ENCODE measurements around the gene VTI1A.

Gene VTI1A

GRCh38 chr10:112738606-112739591 is 291.9 kb downstream of the VTI1A start:
- no peak for DNase-seq (ENCODE audit: insufficient read length)
- TF ChIP-seq POLR2AphosphoS5 (IDR thresholded peaks at IDR 0.05; ENCODE audit: low read depth, low read length) (no peak), POLR2A (IDR thresholded peaks at IDR 0.05; ENCODE audit: low read depth, low read length) (no peak), TAF1 (IDR thresholded peaks at IDR 0.05; ENCODE audit: borderline replicate concordance, low read depth, low read length) (no peak)
- no peak for FAIRE-seq

GRCh38 chr10:112739592-112740353 is 292.8 kb downstream of the VTI1A start:
- DNase-seq (ENCODE audit: insufficient read length) (no peak), FAIRE-seq (no peak)
- TF ChIP-seq TAF1 (IDR thresholded peaks at IDR 0.05; ENCODE audit: borderline replicate concordance, low read depth, low read length) (no peak), POLR2A (IDR thresholded peaks at IDR 0.05; ENCODE audit: low read depth, low read length) (no peak), POLR2AphosphoS5 (IDR thresholded peaks at IDR 0.05; ENCODE audit: low read depth, low read length) (no peak)

GRCh38 chr10:112741830-112742402 is 294.9 kb downstream of the VTI1A start:
- TF ChIP-seq POLR2AphosphoS5 (IDR thresholded peaks at IDR 0.05; ENCODE audit: low read depth, low read length), result no peak
- TF ChIP-seq POLR2A (IDR thresholded peaks at IDR 0.05; ENCODE audit: low read depth, low read length), result no peak
- TF ChIP-seq TAF1 (IDR thresholded peaks at IDR 0.05; ENCODE audit: borderline replicate concordance, low read depth, low read length), result no peak
- FAIRE-seq, result no peak
- no peak for DNase-seq (ENCODE audit: insufficient read length)

- DNase-seq (ENCODE audit: insufficient read length) (no peak), FAIRE-seq (no peak)
- TF ChIP-seq POLR2AphosphoS5 (IDR thresholded peaks at IDR 0.05; ENCODE audit: low read depth, low read length), result no peak
- no peak for TF ChIP-seq POLR2A (IDR thresholded peaks at IDR 0.05; ENCODE audit: low read depth, low read length)
- TF ChIP-seq TAF1 (IDR thresholded peaks at IDR 0.05; ENCODE audit: borderline replicate concordance, low read depth, low read length), result no peak
Observed at GRCh38 chr10:112744181-112745096, 297.4 kb downstream of the VTI1A start.

GRCh38 chr10:112746329-112746728 is 299.3 kb downstream of the VTI1A start:
- FAIRE-seq, result no peak
- no peak for DNase-seq (ENCODE audit: insufficient read length)
- no peak for TF ChIP-seq POLR2AphosphoS5 (IDR thresholded peaks at IDR 0.05; ENCODE audit: low read depth, low read length)
- no peak for TF ChIP-seq TAF1 (IDR thresholded peaks at IDR 0.05; ENCODE audit: borderline replicate concordance, low read depth, low read length)
- TF ChIP-seq POLR2A (IDR thresholded peaks at IDR 0.05; ENCODE audit: low read depth, low read length), result no peak

GRCh38 chr10:112750427-112751167 is 303.6 kb downstream of the VTI1A start:
- no peak for DNase-seq (ENCODE audit: insufficient read length)
- no peak for FAIRE-seq
- no peak for TF ChIP-seq POLR2A (IDR thresholded peaks at IDR 0.05; ENCODE audit: low read depth, low read length)
- no peak for TF ChIP-seq TAF1 (IDR thresholded peaks at IDR 0.05; ENCODE audit: borderline replicate concordance, low read depth, low read length)
- no peak for TF ChIP-seq POLR2AphosphoS5 (IDR thresholded peaks at IDR 0.05; ENCODE audit: low read depth, low read length)

- FAIRE-seq (no peak), DNase-seq (ENCODE audit: insufficient read length) (no peak)
- TF ChIP-seq POLR2A (IDR thresholded peaks at IDR 0.05; ENCODE audit: low read depth, low read length) (no peak), POLR2AphosphoS5 (IDR thresholded peaks at IDR 0.05; ENCODE audit: low read depth, low read length) (no peak), TAF1 (IDR thresholded peaks at IDR 0.05; ENCODE audit: borderline replicate concordance, low read depth, low read length) (no peak)
Observed at GRCh38 chr10:112751651-112752050, 304.6 kb downstream of the VTI1A start.

GRCh38 chr10:112752288-112752687 is 305.3 kb downstream of the VTI1A start:
- DNase-seq (ENCODE audit: insufficient read length) (no peak), FAIRE-seq (no peak)
- TF ChIP-seq POLR2A (IDR thresholded peaks at IDR 0.05; ENCODE audit: low read depth, low read length) (no peak), TAF1 (IDR thresholded peaks at IDR 0.05; ENCODE audit: borderline replicate concordance, low read depth, low read length) (no peak), POLR2AphosphoS5 (IDR thresholded peaks at IDR 0.05; ENCODE audit: low read depth, low read length) (no peak)

- no peak for FAIRE-seq
Observed at GRCh38 chr10:112753961-112754411, 307.0 kb downstream of the VTI1A start.

More at GRCh38 chr10:112753961-112754411, 307.0 kb downstream of the VTI1A start:
- no peak for TF ChIP-seq TAF1 (IDR thresholded peaks at IDR 0.05; ENCODE audit: borderline replicate concordance, low read depth, low read length)
- no peak for TF ChIP-seq POLR2AphosphoS5 (IDR thresholded peaks at IDR 0.05; ENCODE audit: low read depth, low read length)
- no peak for TF ChIP-seq POLR2A (IDR thresholded peaks at IDR 0.05; ENCODE audit: low read depth, low read length)
- no peak for DNase-seq (ENCODE audit: insufficient read length)

Measured in GM12892 (cell line).